ENCODE data around the gene PRDM5.
"Not testable (repeated sequence)": the region's sequence is repeated elsewhere in the genome, so short reads cannot be mapped to it uniquely, and the experiment has no call there.

PRDM5 gene

GRCh38 chr4:120761070-120761469, 161.5 kb downstream of the PRDM5 start:
- DNase-seq (ENCODE audit: low read depth in 2 of 2, low spot score in 1 of 2) = no peak

GRCh38 chr4:120760047-120760446, 162.5 kb downstream of the PRDM5 start:
- no peak for DNase-seq (ENCODE audit: low read depth in 2 of 2, low spot score in 1 of 2)

GRCh38 chr4:120755864-120756263, 166.7 kb downstream of the PRDM5 start:
- no peak for DNase-seq (ENCODE audit: low read depth in 2 of 2, low spot score in 1 of 2)

GRCh38 chr4:120754590-120754989, 167.9 kb downstream of the PRDM5 start:
- no peak for DNase-seq (ENCODE audit: low read depth in 2 of 2, low spot score in 1 of 2)

GRCh38 chr4:120753854-120754253, 168.7 kb downstream of the PRDM5 start:
- no peak for DNase-seq (ENCODE audit: low read depth in 2 of 2, low spot score in 1 of 2)

- no peak for DNase-seq (ENCODE audit: low read depth in 2 of 2, low spot score in 1 of 2)
These were observed 172.4 kb downstream of the PRDM5 start for GRCh38 chr4:120750152-120750525.

GRCh38 chr4:120749445-120750151, 172.9 kb downstream of the PRDM5 start:
- no peak for DNase-seq (ENCODE audit: low read depth in 2 of 2, low spot score in 1 of 2)

GRCh38 chr4:120741636-120742035, 180.9 kb downstream of the PRDM5 start:
- not testable (repeated sequence) for DNase-seq (ENCODE audit: low read depth in 2 of 2, low spot score in 1 of 2)

GRCh38 chr4:120736312-120736711, 186.2 kb downstream of the PRDM5 start:
- no peak for DNase-seq (ENCODE audit: low read depth in 2 of 2, low spot score in 1 of 2)

GRCh38 chr4:120733968-120734367, 188.6 kb downstream of the PRDM5 start:
- no peak for DNase-seq (ENCODE audit: low read depth in 2 of 2, low spot score in 1 of 2)

- no peak for DNase-seq (ENCODE audit: low read depth in 2 of 2, low spot score in 1 of 2)
These were observed 189.5 kb downstream of the PRDM5 start for GRCh38 chr4:120733054-120733453.

GRCh38 chr4:120731561-120731960, 191.0 kb downstream of the PRDM5 start:
- no peak for DNase-seq (ENCODE audit: low read depth in 2 of 2, low spot score in 1 of 2)

GRCh38 chr4:120730777-120731320, 191.7 kb downstream of the PRDM5 start:
- no peak for DNase-seq (ENCODE audit: low read depth in 2 of 2, low spot score in 1 of 2)

- DNase-seq (ENCODE audit: low read depth in 2 of 2, low spot score in 1 of 2) = no peak
These were observed 193.4 kb downstream of the PRDM5 start for GRCh38 chr4:120728892-120729675.

- DNase-seq (ENCODE audit: low read depth in 2 of 2, low spot score in 1 of 2) = no peak
These were observed 196.6 kb downstream of the PRDM5 start for GRCh38 chr4:120725639-120726580.

GRCh38 chr4:120724656-120725055, 197.9 kb downstream of the PRDM5 start:
- DNase-seq (ENCODE audit: low read depth in 2 of 2, low spot score in 1 of 2) = no peak

- DNase-seq (ENCODE audit: low read depth in 2 of 2, low spot score in 1 of 2) = no peak
These were observed 198.5 kb downstream of the PRDM5 start for GRCh38 chr4:120723986-120724385.

- DNase-seq (ENCODE audit: low read depth in 2 of 2, low spot score in 1 of 2) = no peak
These were observed 199.4 kb downstream of the PRDM5 start for GRCh38 chr4:120723105-120723504.

- DNase-seq (ENCODE audit: low read depth in 2 of 2, low spot score in 1 of 2) = no peak
These were observed 199.9 kb downstream of the PRDM5 start for GRCh38 chr4:120722655-120723054.

GRCh38 chr4:120720354-120720934, 202.1 kb downstream of the PRDM5 start:
- DNase-seq (ENCODE audit: low read depth in 2 of 2, low spot score in 1 of 2) = no peak

Data from stimulated activated CD8-positive, alpha-beta memory T cell treated with anti-CD3 and anti-CD28 coated beads, Interleukin-4, amount 100 ng/mL, for 1 hour (primary cell).